ENCODE results near the gene SLC12A4.

Gene SLC12A4

GRCh38 chr16:67966549-67967182 is 1.8 kb downstream of the SLC12A4 start:
- H3K4me3 ChIP-seq (ENCODE audit: control insufficient read depth, low read depth, low read length), result peak overlapping the region; percentile 88
- DNase-seq (ENCODE audit: low read depth), result peak; percentile 74

GRCh38 chr16:67965668-67966548 is 2.5 kb downstream of the SLC12A4 start:
- TF ChIP-seq CTCF (conservative IDR thresholded peaks at IDR 0.05; ENCODE audit: control insufficient read depth, insufficient read depth, low read depth, low read length), result no peak
- peak overlapping the region; percentile 88 for H3K4me3 ChIP-seq (ENCODE audit: control insufficient read depth, low read depth, low read length)
- no peak for DNase-seq (ENCODE audit: low read depth)

More at GRCh38 chr16:67966549-67967182, 1.8 kb downstream of the SLC12A4 start:
- TF ChIP-seq CTCF (conservative IDR thresholded peaks at IDR 0.05; ENCODE audit: control insufficient read depth, insufficient read depth, low read depth, low read length), result no peak

DNA sequence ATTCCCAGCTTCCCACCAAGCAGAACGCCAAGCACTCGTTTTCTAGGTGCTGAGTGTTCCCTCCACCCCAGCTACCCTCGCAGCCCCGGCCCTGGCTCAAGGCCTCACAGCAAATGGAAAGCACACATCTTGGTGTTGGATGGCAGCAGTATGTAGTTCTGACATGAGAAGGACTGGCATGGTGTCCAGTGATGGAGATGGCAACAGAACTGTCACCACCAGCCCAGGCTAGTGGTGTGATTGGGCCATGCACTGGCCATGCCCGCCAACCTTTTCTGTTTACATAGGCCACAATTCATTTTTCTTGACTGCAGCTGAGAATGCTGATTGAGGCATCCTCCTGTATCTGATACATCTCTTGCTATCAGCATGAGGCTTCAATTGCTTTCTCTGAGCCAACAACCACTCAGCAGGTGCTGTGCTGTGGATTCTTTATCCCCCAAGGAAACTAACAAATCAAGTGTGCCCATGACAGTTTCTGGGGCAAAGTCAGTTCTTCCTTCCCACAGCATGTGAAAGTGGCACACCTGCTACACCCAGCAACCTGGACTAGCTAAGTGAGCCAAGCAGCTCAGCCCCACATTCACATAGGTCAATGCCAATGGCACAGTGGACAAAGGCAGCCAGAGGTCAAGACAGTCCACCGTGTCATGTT is 3.8 kb downstream of the SLC12A4 start:
- no peak for DNase-seq (ENCODE audit: low read depth)
- H3K4me3 ChIP-seq (ENCODE audit: control insufficient read depth, low read depth, low read length), result no peak overlapping the region
- TF ChIP-seq CTCF (conservative IDR thresholded peaks at IDR 0.05; ENCODE audit: control insufficient read depth, insufficient read depth, low read depth, low read length), result no peak

- H3K4me3 ChIP-seq (ENCODE audit: control insufficient read depth, low read depth, low read length), result no peak overlapping the region
- no peak for TF ChIP-seq CTCF (conservative IDR thresholded peaks at IDR 0.05; ENCODE audit: control insufficient read depth, insufficient read depth, low read depth, low read length)
- DNase-seq (ENCODE audit: low read depth), result no peak
Observed at GRCh38 chr16:67963662-67964321, 4.6 kb downstream of the SLC12A4 start.

GRCh38 chr16:67963292-67963661 is 5.2 kb downstream of the SLC12A4 start:
- no peak for DNase-seq (ENCODE audit: low read depth)
- H3K4me3 ChIP-seq (ENCODE audit: control insufficient read depth, low read depth, low read length), result no peak overlapping the region
- no peak for TF ChIP-seq CTCF (conservative IDR thresholded peaks at IDR 0.05; ENCODE audit: control insufficient read depth, insufficient read depth, low read depth, low read length)

DNA sequence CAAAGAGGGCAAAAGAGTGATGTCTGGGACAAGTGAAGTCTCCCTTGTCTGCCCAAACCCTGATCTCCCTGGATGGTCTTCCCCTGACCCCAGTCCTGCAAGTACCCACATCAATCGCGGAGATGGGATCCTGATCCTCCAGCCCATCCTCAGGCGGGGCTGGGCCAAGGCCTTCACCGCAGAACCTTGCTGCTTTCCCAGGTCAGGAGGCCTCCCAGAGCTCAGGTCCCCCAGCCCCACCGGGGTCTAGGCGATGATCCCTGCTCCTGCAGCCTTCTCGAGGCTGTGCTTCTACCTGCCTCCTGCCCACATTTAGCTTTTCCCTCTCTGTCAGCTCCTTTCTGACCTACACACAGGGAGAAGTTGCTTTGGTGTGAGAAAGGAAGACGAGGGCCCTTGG is 6.3 kb downstream of the SLC12A4 start:
- TF ChIP-seq CTCF (conservative IDR thresholded peaks at IDR 0.05; ENCODE audit: control insufficient read depth, insufficient read depth, low read depth, low read length), result no peak
- no peak overlapping the region for H3K4me3 ChIP-seq (ENCODE audit: control insufficient read depth, low read depth, low read length)
- DNase-seq (ENCODE audit: low read depth), result no peak
